Activated CD8-positive, alpha-beta memory T cell treated with anti-CD3 and anti-CD28 coated beads, Interleukin-2, amount 50 U/mL, for 24 hours (primary cell): Measurements from ENCODE around the gene NDUFB7.
"Not testable (repeated sequence)": the region's sequence is repeated elsewhere in the genome, so short reads cannot be mapped to it uniquely, and the experiment has no call there.

Source experiments
- DNase-seq: peaks from one replicate; pipeline ENCODE4 v3.0.0-alpha.2; 2020; ENCODE audit errors: extremely low read depth

Gene NDUFB7

GRCh38 chr19:14570864-14571527, 870 bp downstream of the NDUFB7 start:
- no peak for DNase-seq

GRCh38 chr19:14567079-14567478, 4.8 kb downstream of the NDUFB7 start:
- DNase-seq: no peak

- no peak for DNase-seq
Observed at GRCh38 chr19:14566712-14567077, 5.2 kb downstream of the NDUFB7 start.

GRCh38 chr19:14565765-14566711, 5.8 kb downstream of the NDUFB7 start:
- no peak for DNase-seq

GRCh38 chr19:14565298-14565679, 6.6 kb downstream of the NDUFB7 start:
- no peak for DNase-seq

- not testable (repeated sequence) for DNase-seq
Observed at GRCh38 chr19:14564652-14565297, 7.1 kb downstream of the NDUFB7 start.

- no peak for DNase-seq
Observed at GRCh38 chr19:14563989-14564651, 7.7 kb downstream of the NDUFB7 start.

- no peak for DNase-seq
Observed at GRCh38 chr19:14563590-14563926, 8.3 kb downstream of the NDUFB7 start.

- DNase-seq: no peak
Observed at GRCh38 chr19:14562660-14563589, 8.9 kb downstream of the NDUFB7 start.

GRCh38 chr19:14561847-14562351, 10.0 kb downstream of the NDUFB7 start:
- DNase-seq: no peak

GRCh38 chr19:14561249-14561648, 10.6 kb downstream of the NDUFB7 start:
- DNase-seq: no peak

- DNase-seq: no peak
Observed at GRCh38 chr19:14560776-14561108, 11.1 kb downstream of the NDUFB7 start.

GRCh38 chr19:14559916-14560775, 11.7 kb downstream of the NDUFB7 start:
- DNase-seq: no peak

- DNase-seq: no peak
Observed at GRCh38 chr19:14558370-14559066, 13.3 kb downstream of the NDUFB7 start.

- no peak for DNase-seq
Observed at GRCh38 chr19:14556662-14557188, 15.1 kb downstream of the NDUFB7 start.

GRCh38 chr19:14555918-14556661, 15.8 kb downstream of the NDUFB7 start:
- no peak for DNase-seq

GRCh38 chr19:14554382-14554812, 17.5 kb downstream of the NDUFB7 start:
- no peak for DNase-seq

- DNase-seq: no peak
Observed at GRCh38 chr19:14553939-14554243, 18.0 kb downstream of the NDUFB7 start.
